DND-41 (cell line): Measurements from ENCODE around the gene PTTG2.

Experiments
- EZH2 ChIP-seq: IDR thresholded peaks from 3 replicates; pipeline ENCODE4 v1.6.1; 2012; ENCODE audit warnings: borderline replicate concordance, low read depth, mild to moderate bottlenecking, moderate library complexity, low read length, inconsistent platforms; ENCODE audit not compliant: severe bottlenecking
- TF ChIP-seq, protein P1 (sequence below): IDR thresholded peaks from 2 replicates; pipeline ENCODE4 v1.5.1; 2012; ENCODE audit warnings: borderline replicate concordance, low read length, moderate library complexity, mild to moderate bottlenecking; ENCODE audit not compliant: poor library complexity, severe bottlenecking; ENCODE audit errors: extremely low read depth

DNA sequence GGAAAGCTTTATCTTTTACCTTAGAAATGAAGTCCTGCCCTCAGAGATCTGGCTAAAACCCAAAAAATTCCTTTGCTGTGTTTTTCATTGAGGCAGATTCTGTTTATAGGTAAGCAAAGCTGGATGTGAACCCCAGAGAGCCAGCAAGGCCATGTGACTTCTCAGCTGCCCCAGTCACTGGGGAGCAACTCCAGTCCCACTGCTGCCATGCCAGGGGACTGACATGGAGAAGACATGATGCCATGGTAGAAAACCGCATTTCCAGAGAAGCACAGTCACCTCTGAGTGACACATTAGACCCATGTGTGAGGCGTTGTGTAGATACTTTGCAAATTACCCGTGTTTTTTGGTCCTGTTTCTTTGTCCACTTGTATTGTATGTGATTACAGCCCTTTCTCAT lies 45.4 kb downstream of the PTTG2 start:
- TF ChIP-seq EZH2: no peak
- TF ChIP-seq, protein P1, sequence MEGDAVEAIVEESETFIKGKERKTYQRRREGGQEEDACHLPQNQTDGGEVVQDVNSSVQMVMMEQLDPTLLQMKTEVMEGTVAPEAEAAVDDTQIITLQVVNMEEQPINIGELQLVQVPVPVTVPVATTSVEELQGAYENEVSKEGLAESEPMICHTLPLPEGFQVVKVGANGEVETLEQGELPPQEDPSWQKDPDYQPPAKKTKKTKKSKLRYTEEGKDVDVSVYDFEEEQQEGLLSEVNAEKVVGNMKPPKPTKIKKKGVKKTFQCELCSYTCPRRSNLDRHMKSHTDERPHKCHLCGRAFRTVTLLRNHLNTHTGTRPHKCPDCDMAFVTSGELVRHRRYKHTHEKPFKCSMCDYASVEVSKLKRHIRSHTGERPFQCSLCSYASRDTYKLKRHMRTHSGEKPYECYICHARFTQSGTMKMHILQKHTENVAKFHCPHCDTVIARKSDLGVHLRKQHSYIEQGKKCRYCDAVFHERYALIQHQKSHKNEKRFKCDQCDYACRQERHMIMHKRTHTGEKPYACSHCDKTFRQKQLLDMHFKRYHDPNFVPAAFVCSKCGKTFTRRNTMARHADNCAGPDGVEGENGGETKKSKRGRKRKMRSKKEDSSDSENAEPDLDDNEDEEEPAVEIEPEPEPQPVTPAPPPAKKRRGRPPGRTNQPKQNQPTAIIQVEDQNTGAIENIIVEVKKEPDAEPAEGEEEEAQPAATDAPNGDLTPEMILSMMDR: no peak
